Colonic mucosa (tissue), 4 donors: Measurements from ENCODE around the gene SEMA5A. TPM values are rescaled to one million over a fixed set of nuclear protein-coding genes. Genes with fewer than 3 reads are reported as not detected.

Source experiments
- DNase-seq: peaks from one replicate; pipeline ENCODE4 v3.0.0-alpha.2; 2020
- H3K27ac ChIP-seq: fragments of 200-600 bp; one replicate; pipeline ENCODE4 v1.8.0; 2021
- H3K27me3 ChIP-seq: fragments of 200-600 bp; one replicate; pipeline ENCODE4 v1.8.0; 2021
- H3K36me3 ChIP-seq: fragments of 200-600 bp; one replicate; pipeline ENCODE4 v1.8.0; 2021
- H3K4me1 ChIP-seq: fragments of 200-600 bp; one replicate; pipeline ENCODE4 v1.8.0; 2021; ENCODE audit warnings: mild to moderate bottlenecking
- H3K4me3 ChIP-seq: fragments of 200-600 bp; one replicate; pipeline ENCODE4 v1.8.0; 2021
- H3K9ac ChIP-seq, 2 donors: one replicate each; pipeline ENCODE4 v1.7.0; 2013; ENCODE audit warnings: control low read depth in 2 of 2, low read depth in 2 of 2, low read length in 2 of 2
- H3K9me3 ChIP-seq: fragments of 200-600 bp; one replicate; pipeline ENCODE4 v1.8.0; 2021
- CTCF ChIP-seq: fragments of 200-600 bp; IDR thresholded peaks from one replicate; pipeline ENCODE4 v1.8.0; 2022; ENCODE audit warnings: antibody characterized with exemption, mild to moderate bottlenecking
- intact Hi-C: fragments of 100-400 bp; cut with DNase I; formaldehyde crosslinking; loops from one replicate; pipeline ENCODE4 v1.14.1; 2022
- total RNA-seq, 2 donors: library from RNA; stranded (reverse); fragmentation: NEBNext Ultra II Directional in 1 of 2; extraction: Animal tissue kit (Norgen Biotek cat#: 25700) in 1 of 2; gene quantifications; one replicate each; pipeline ENCODE4 v1.2.1, GENCODE V29; 2021
- donor health status: healthy.
- donor health status: DM: no; HTN: no; CAD: no.
- donor health status: DM: no; HTN: no; CAD: no.

SEMA5A gene
- total RNA-seq, 2 donors from 2014 or later: 23.3 to 32.7 TPM

- no peak for TF ChIP-seq CTCF
- no peaks in the 10 kb centered on the region for H3K27me3 ChIP-seq
- no peak overlapping the region for H3K4me3 ChIP-seq
- intact Hi-C loops: no loop called here
- DNase-seq: no peak
- H3K9me3 ChIP-seq: no peaks in the 10 kb centered on the region
- peak overlapping the region; percentile 78 for H3K27ac ChIP-seq
- peaks cover 8% of the 10 kb centered on the region for H3K4me1 ChIP-seq
- H3K36me3 ChIP-seq: no peaks in the 10 kb centered on the region
- peak overlapping the region in 1 of 2 donors; percentile 7 for H3K9ac ChIP-seq
Measured at GRCh38 chr5:9554122-9554521, 8.2 kb upstream of the SEMA5A start.

GRCh38 chr5:9553561-9553960 is 7.7 kb upstream of the SEMA5A start:
- Histone ChIP-seq H3K9me3 (no peaks in the 10 kb centered on the region), H3K27ac (peak overlapping the region; percentile 78), H3K27me3 (no peaks in the 10 kb centered on the region), H3K4me3 (no peak overlapping the region), H3K4me1 (peaks cover 2% of the 10 kb centered on the region), H3K9ac (peak overlapping the region in 1 of 2 donors; percentile 7), H3K36me3 (no peaks in the 10 kb centered on the region)
- intact Hi-C loops: no loop called here
- TF ChIP-seq CTCF: no peak
- DNase-seq: peak; percentile 84

DNA sequence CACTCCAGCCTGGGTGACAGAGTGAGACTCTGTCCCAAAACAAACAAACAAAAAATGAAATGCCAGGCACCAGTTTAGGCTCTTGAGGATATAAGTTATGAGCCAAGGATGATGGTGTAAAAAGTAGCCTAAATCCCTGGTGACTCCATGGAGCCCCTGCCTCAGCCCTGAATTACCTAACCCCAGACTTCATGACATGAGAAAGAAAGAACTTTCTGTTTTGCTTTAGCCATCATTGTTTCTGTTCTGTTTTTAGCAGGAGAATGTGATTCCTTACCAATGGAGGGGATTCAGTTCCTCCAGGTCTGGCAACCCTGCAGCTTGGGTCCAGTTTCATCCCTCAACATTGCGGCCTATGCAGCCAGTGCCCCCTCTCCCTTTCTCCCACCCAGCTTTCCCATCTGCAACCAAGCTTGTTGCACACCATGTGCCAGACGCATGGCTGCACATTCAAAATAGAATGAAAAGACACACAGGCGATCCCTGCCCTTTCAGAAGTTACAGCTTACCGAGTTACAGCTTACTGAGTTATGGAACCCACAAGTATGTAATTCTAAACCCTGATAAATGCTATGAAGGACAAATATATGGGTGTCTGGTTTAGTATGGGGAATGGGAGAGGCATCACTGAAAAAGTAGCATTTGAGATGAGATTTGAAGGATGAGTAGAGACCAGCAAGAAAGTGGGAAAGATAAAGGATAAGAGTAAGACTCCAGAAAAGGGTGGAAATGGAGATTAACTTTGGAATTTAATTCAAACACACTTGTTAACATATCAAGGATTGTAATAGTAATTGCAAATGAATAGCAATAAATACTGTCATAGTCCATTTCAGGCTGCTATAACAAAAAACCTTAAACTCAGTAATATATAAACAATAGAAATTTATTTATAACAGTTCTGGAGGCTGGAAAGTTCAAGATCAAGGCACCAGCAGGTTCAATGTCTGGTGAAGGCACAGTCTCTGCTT is 6.0 kb upstream of the SEMA5A start:
- no peaks in the 10 kb centered on the region for H3K27me3 ChIP-seq
- H3K36me3 ChIP-seq: no peaks in the 10 kb centered on the region
- no peak overlapping the region for H3K4me3 ChIP-seq
- no peak overlapping the region for H3K9ac ChIP-seq
- intact Hi-C loops: no loop called here
- H3K9me3 ChIP-seq: no peaks in the 10 kb centered on the region
- no peak overlapping the region for H3K27ac ChIP-seq
- TF ChIP-seq CTCF: no peak
- DNase-seq: no peak
- H3K4me1 ChIP-seq: no peaks in the 10 kb centered on the region

- TF ChIP-seq CTCF: no peak
- intact Hi-C loops: no loop called here
- H3K27me3 ChIP-seq: no peaks in the 10 kb centered on the region
- no peaks in the 10 kb centered on the region for H3K36me3 ChIP-seq
- H3K9ac ChIP-seq: no peak overlapping the region
- H3K9me3 ChIP-seq: no peaks in the 10 kb centered on the region
- H3K4me1 ChIP-seq: no peaks in the 10 kb centered on the region
- no peak overlapping the region for H3K4me3 ChIP-seq
- no peak for DNase-seq
- H3K27ac ChIP-seq: no peak overlapping the region
Measured at GRCh38 chr5:9549941-9550340, 4.1 kb upstream of the SEMA5A start.

DNA sequence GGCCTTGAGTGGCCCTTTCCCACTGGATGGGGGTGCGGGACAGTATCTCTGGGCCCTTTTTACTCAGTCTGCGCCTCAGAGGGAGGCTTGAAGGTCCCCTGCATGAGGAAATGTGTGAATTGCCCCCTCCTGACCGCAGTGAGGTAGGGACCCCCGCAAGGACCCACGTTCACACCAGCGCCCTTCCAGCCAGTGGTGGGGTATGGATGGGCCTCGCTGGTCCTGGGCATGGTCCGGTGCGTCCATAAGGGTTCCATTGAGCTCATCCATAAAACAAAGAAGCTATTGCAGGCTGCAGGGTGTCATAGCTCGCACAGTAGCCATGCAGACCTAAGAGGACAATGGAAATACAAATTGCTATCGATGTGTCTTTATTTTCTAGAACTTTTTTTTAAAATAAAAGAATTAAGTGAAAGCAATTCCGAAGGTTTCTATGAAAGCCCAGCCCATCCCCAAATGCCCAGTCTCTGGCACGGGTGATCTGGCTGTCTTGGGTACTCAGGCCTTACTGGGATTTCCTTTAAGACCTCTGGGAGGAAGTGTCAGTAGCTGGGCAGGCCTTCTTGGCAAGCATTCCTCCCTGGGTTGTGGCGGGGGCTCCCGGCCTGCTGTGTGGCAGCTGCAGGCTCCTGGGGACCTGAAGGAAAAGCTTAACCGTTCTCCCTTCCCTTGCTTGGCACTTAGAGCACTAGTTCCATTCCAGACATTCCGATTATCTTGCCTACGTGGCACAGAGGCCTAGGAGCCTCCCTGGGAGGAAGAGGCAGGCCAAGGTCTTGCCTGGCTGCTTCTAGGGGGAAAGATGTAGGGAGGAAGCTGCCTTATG is 1.5 kb upstream of the SEMA5A start:
- Histone ChIP-seq H3K4me1 (no peaks in the 10 kb centered on the region), H3K36me3 (no peaks in the 10 kb centered on the region), H3K4me3 (peak overlapping the region; percentile 60), H3K27ac (peak overlapping the region; percentile 88), H3K9me3 (no peaks in the 10 kb centered on the region), H3K27me3 (no peaks in the 10 kb centered on the region), H3K9ac (peak overlapping the region; percentile 95 to 100)
- intact Hi-C loops: no loop called here
- DNase-seq: peak; percentile 72
- no peak for TF ChIP-seq CTCF
